SK-N-SH treated with all-trans-retinoic acid at 6 μM for 48 hours (cell line): ENCODE results near the gene GALR1.

Experiments
- GLIS3 ChIP-seq: fragments of 250-450 bp; sonication (Bioruptor Pico); IDR thresholded peaks from 2 replicates; pipeline ENCODE4 v1.5.0; 2020; ENCODE audit warnings: mild to moderate bottlenecking, moderate library complexity
- OSR1 ChIP-seq: fragments of 250-450 bp; sonication (Bioruptor Pico); IDR thresholded peaks from 2 replicates; pipeline ENCODE4 v1.8.0; 2022; ENCODE audit warnings: moderate library complexity, mild to moderate bottlenecking, inconsistent platforms
- PPARA ChIP-seq: fragments of 250-450 bp; sonication (Bioruptor Pico); IDR thresholded peaks from 2 replicates; pipeline ENCODE4 v1.5.0; 2020; ENCODE audit warnings: mild to moderate bottlenecking, borderline replicate concordance
- SNAI2 ChIP-seq: fragments of 250-450 bp; sonication (Bioruptor Pico); IDR thresholded peaks from 2 replicates; pipeline ENCODE4 v1.5.0; 2020; ENCODE audit warnings: mild to moderate bottlenecking, moderate library complexity
- ZFP3 ChIP-seq: fragments of 250-450 bp; sonication (Bioruptor Pico); IDR thresholded peaks from 2 replicates; pipeline ENCODE4 v1.5.0; 2020; ENCODE audit warnings: mild to moderate bottlenecking, moderate library complexity
- ZFP30 ChIP-seq: fragments of 450-650 bp; formaldehyde crosslinking; IDR thresholded peaks from 2 replicates; pipeline ENCODE4 v1.5.0; 2022; ENCODE audit warnings: mild to moderate bottlenecking, moderate library complexity
- ZNF565 ChIP-seq: fragments of 450-650 bp; formaldehyde crosslinking; conservative IDR thresholded peaks from 2 replicates; pipeline ENCODE4 v1.5.0; 2020; ENCODE audit warnings: low read depth, mild to moderate bottlenecking, moderate library complexity
- TF ChIP-seq, protein P1 (sequence below): fragments of 250-450 bp; sonication (Bioruptor Pico); IDR thresholded peaks from 2 replicates; pipeline ENCODE4 v1.8.0; 2020; ENCODE audit warnings: mild to moderate bottlenecking, moderate library complexity, borderline replicate concordance
- TF ChIP-seq, protein P2 (sequence below): fragments of 250-450 bp; sonication (Bioruptor Pico); IDR thresholded peaks from 2 replicates; pipeline ENCODE4 v1.8.0; 2021; ENCODE audit warnings: low read depth, mild to moderate bottlenecking, moderate library complexity, borderline replicate concordance
- TF ChIP-seq, protein P3 (sequence below): fragments of 250-450 bp; sonication (Bioruptor Pico); IDR thresholded peaks from 2 replicates; pipeline ENCODE4 v1.5.0; 2020; ENCODE audit warnings: mild to moderate bottlenecking, moderate library complexity

DNA sequence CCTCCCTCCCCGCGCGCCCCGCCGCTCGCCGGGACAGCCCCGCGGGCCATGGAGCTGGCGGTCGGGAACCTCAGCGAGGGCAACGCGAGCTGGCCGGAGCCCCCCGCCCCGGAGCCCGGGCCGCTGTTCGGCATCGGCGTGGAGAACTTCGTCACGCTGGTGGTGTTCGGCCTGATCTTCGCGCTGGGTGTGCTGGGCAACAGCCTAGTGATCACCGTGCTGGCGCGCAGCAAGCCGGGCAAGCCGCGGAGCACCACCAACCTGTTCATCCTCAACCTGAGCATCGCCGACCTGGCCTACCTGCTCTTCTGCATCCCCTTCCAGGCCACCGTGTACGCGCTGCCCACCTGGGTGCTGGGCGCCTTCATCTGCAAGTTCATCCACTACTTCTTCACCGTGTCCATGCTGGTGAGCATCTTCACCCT lies 865 bp downstream of the GALR1 start:
- TF ChIP-seq, protein P1, sequence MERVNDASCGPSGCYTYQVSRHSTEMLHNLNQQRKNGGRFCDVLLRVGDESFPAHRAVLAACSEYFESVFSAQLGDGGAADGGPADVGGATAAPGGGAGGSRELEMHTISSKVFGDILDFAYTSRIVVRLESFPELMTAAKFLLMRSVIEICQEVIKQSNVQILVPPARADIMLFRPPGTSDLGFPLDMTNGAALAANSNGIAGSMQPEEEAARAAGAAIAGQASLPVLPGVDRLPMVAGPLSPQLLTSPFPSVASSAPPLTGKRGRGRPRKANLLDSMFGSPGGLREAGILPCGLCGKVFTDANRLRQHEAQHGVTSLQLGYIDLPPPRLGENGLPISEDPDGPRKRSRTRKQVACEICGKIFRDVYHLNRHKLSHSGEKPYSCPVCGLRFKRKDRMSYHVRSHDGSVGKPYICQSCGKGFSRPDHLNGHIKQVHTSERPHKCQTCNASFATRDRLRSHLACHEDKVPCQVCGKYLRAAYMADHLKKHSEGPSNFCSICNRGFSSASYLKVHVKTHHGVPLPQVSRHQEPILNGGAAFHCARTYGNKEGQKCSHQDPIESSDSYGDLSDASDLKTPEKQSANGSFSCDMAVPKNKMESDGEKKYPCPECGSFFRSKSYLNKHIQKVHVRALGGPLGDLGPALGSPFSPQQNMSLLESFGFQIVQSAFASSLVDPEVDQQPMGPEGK: no peak
- no peak for TF ChIP-seq ZFP3 (CRISPR knock-in tag)
- TF ChIP-seq PPARA (CRISPR knock-in tag): no peak
- TF ChIP-seq GLIS3 (CRISPR knock-in tag): no peak
- TF ChIP-seq OSR1 (CRISPR knock-in tag): no peak
- no peak for TF ChIP-seq ZNF565 (CRISPR knock-in tag)
- TF ChIP-seq, protein P2, sequence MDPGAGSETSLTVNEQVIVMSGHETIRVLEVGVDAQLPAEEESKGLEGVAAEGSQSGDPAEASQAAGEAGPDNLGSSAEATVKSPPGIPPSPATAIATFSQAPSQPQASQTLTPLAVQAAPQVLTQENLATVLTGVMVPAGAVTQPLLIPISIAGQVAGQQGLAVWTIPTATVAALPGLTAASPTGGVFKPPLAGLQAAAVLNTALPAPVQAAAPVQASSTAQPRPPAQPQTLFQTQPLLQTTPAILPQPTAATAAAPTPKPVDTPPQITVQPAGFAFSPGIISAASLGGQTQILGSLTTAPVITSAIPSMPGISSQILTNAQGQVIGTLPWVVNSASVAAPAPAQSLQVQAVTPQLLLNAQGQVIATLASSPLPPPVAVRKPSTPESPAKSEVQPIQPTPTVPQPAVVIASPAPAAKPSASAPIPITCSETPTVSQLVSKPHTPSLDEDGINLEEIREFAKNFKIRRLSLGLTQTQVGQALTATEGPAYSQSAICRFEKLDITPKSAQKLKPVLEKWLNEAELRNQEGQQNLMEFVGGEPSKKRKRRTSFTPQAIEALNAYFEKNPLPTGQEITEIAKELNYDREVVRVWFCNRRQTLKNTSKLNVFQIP: no peak
- TF ChIP-seq, protein P3, sequence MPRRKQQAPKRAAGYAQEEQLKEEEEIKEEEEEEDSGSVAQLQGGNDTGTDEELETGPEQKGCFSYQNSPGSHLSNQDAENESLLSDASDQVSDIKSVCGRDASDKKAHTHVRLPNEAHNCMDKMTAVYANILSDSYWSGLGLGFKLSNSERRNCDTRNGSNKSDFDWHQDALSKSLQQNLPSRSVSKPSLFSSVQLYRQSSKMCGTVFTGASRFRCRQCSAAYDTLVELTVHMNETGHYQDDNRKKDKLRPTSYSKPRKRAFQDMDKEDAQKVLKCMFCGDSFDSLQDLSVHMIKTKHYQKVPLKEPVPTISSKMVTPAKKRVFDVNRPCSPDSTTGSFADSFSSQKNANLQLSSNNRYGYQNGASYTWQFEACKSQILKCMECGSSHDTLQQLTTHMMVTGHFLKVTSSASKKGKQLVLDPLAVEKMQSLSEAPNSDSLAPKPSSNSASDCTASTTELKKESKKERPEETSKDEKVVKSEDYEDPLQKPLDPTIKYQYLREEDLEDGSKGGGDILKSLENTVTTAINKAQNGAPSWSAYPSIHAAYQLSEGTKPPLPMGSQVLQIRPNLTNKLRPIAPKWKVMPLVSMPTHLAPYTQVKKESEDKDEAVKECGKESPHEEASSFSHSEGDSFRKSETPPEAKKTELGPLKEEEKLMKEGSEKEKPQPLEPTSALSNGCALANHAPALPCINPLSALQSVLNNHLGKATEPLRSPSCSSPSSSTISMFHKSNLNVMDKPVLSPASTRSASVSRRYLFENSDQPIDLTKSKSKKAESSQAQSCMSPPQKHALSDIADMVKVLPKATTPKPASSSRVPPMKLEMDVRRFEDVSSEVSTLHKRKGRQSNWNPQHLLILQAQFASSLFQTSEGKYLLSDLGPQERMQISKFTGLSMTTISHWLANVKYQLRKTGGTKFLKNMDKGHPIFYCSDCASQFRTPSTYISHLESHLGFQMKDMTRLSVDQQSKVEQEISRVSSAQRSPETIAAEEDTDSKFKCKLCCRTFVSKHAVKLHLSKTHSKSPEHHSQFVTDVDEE (CRISPR knock-in tag): no peak
- no peak for TF ChIP-seq SNAI2 (CRISPR knock-in tag)
- no peak for TF ChIP-seq ZFP30 (CRISPR knock-in tag)
